ENCODE results near the gene RLBP1.

DNA sequence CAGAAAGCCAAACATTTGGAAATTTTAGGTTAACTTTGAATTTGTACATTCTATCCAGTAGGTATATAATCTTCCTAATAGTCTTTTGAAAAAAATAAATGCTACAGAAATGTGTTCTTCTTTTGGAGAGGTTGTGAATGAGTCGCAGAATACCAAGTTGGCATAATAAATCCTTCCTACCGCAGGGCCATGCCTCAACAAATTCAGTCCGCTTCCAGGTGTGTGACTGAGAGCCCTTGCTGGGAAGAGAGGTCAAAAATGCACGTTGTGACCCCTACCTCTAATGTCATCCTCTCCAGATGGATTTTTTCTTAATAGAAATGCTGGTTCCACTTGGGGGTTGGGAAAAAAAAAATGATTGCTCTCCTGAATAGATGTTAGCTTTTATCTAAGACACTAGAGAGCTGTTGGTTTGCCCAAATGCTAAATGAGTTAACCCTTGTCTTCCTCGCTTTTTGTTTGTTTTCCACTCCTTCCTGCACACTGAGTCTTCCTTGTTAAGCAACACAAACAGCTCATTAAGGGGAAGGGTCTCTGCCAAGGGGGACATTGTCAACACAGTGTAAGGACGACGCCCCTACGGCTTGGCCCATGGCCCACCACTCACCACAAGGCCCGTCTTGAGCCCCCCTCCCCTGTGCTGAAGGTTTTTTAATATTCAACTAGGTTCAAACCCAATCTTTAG is 33.9 kb downstream of the RLBP1 start:
- TF ChIP-seq, protein P1, sequence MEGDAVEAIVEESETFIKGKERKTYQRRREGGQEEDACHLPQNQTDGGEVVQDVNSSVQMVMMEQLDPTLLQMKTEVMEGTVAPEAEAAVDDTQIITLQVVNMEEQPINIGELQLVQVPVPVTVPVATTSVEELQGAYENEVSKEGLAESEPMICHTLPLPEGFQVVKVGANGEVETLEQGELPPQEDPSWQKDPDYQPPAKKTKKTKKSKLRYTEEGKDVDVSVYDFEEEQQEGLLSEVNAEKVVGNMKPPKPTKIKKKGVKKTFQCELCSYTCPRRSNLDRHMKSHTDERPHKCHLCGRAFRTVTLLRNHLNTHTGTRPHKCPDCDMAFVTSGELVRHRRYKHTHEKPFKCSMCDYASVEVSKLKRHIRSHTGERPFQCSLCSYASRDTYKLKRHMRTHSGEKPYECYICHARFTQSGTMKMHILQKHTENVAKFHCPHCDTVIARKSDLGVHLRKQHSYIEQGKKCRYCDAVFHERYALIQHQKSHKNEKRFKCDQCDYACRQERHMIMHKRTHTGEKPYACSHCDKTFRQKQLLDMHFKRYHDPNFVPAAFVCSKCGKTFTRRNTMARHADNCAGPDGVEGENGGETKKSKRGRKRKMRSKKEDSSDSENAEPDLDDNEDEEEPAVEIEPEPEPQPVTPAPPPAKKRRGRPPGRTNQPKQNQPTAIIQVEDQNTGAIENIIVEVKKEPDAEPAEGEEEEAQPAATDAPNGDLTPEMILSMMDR (IDR thresholded peaks at IDR 0.05; ENCODE audit: borderline replicate concordance, extremely low read depth, low read length, poor library complexity, severe bottlenecking) = no peak
- no peak for TF ChIP-seq EZH2 (IDR thresholded peaks at IDR 0.05; ENCODE audit: borderline replicate concordance, low read depth, low read length, severe bottlenecking)
